HEK293T (cell line): ENCODE measurements around the gene SLC10A1.

ENCODE experiments used
- ARNT ChIP-seq: fragments of 450-650 bp; IDR thresholded peaks from 2 replicates; pipeline ENCODE4 v1.6.1; 2017; ENCODE audit warnings: mild to moderate bottlenecking
- ELF4 ChIP-seq: fragments of 450-650 bp; IDR thresholded peaks from 2 replicates; pipeline ENCODE4 v1.6.1; 2017; ENCODE audit warnings: antibody characterized with exemption

GRCh38 chr14:69726761-69727511 is 70.1 kb downstream of the SLC10A1 start:
- TF ChIP-seq ARNT: no peak
- TF ChIP-seq ELF4: no peak
